ENCODE results near the gene PABPN1L.

DNA sequence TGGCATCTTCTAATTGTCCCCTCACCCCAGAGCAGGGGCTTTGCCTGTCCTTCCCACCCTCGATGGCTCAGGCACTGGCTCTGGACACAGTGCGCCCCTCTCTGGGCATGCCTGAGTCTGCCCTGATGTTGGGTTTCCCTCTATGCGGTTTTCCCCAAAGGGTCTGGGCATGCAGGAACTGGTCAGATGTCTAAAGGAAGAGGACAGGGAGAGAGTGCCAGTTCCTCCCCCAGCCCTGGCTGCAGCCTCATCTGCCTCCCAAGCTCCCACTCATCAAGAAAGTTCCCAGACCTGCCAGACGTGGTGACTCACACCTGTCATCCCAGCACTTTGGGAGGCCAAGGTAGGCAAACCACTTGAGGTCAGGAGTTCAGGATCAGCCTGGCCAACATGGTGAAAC is 41.3 kb upstream of the PABPN1L start:
- TF ChIP-seq POLR2A (conservative IDR thresholded peaks at IDR 0.05) (no peak), FOSL1 (tag; conservative IDR thresholded peaks at IDR 0.05) (no peak), CEBPG (CRISPR knock-in tag; IDR thresholded peaks at IDR 0.05) (no peak), CEBPG (tag; conservative IDR thresholded peaks at IDR 0.05 in 1 of 2, IDR thresholded peaks at IDR 0.05 in 1 of 2) (no peak), CTCF (IDR thresholded peaks at IDR 0.05 in 2 of 3, conservative IDR thresholded peaks at IDR 0.05 in 1 of 3; ENCODE audit: insufficient read depth in 2 of 3, low read depth in 1 of 3, low read length in 3 of 3) (no peak), ZNF76 (CRISPR knock-in tag; IDR thresholded peaks at IDR 0.05; ENCODE audit: borderline replicate concordance) (no peak), CBFA2T3 (IDR thresholded peaks at IDR 0.05) (no peak), NFIC (IDR thresholded peaks at IDR 0.05) (no peak), TAL1 (IDR thresholded peaks at IDR 0.05) (no peak)
- TF ChIP-seq, protein P1, sequence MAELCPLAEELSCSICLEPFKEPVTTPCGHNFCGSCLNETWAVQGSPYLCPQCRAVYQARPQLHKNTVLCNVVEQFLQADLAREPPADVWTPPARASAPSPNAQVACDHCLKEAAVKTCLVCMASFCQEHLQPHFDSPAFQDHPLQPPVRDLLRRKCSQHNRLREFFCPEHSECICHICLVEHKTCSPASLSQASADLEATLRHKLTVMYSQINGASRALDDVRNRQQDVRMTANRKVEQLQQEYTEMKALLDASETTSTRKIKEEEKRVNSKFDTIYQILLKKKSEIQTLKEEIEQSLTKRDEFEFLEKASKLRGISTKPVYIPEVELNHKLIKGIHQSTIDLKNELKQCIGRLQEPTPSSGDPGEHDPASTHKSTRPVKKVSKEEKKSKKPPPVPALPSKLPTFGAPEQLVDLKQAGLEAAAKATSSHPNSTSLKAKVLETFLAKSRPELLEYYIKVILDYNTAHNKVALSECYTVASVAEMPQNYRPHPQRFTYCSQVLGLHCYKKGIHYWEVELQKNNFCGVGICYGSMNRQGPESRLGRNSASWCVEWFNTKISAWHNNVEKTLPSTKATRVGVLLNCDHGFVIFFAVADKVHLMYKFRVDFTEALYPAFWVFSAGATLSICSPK (IDR thresholded peaks at IDR 0.05; ENCODE audit: borderline replicate concordance): no peak
- TF ChIP-seq, protein P2, sequence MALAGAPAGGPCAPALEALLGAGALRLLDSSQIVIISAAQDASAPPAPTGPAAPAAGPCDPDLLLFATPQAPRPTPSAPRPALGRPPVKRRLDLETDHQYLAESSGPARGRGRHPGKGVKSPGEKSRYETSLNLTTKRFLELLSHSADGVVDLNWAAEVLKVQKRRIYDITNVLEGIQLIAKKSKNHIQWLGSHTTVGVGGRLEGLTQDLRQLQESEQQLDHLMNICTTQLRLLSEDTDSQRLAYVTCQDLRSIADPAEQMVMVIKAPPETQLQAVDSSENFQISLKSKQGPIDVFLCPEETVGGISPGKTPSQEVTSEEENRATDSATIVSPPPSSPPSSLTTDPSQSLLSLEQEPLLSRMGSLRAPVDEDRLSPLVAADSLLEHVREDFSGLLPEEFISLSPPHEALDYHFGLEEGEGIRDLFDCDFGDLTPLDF (CRISPR knock-in tag; IDR thresholded peaks at IDR 0.05): no peak

Measured in K562 (cell line).